Gastroesophageal sphincter (tissue), 4 donors: ENCODE results near the gene SPAG16. TPM values are rescaled to one million over a fixed set of nuclear protein-coding genes. Genes with fewer than 3 reads are reported as not detected.

Experiments used
- ATAC-seq: fragments of 150-250 bp; one replicate; pipeline ENCODE4 v1.9.1; 2016; ENCODE audit warnings: mild to moderate bottlenecking, moderate library complexity
- H3K27ac ChIP-seq, 4 donors: fragments of 200-600 bp; sonication (generic) in 3 of 4; 1 replicate in 3 of 4; 2 replicates in 1 of 4; pipeline ENCODE4 v1.5.1; 2016 to 2019
- H3K27me3 ChIP-seq: fragments of 200-600 bp; sonication (generic); one replicate; pipeline ENCODE4 v1.5.1; 2019
- H3K36me3 ChIP-seq, 2 donors: fragments of 200-600 bp; sonication (generic); one replicate each; pipeline ENCODE4 v1.5.1; 2019; ENCODE audit warnings: control low read depth in 1 of 2
- H3K4me1 ChIP-seq, 3 donors: fragments of 200-600 bp; sonication (generic); 1 replicate in 2 of 3; 2 replicates in 1 of 3; pipeline ENCODE4 v1.5.1; 2016 to 2019; ENCODE audit warnings: control low read depth in 2 of 3
- H3K4me3 ChIP-seq, 2 donors: fragments of 200-600 bp; sonication (generic); one replicate each; pipeline ENCODE4 v1.5.1; 2019; ENCODE audit warnings: mild to moderate bottlenecking in 1 of 2, moderate library complexity in 1 of 2
- H3K9me3 ChIP-seq, 3 donors: fragments of 200-600 bp; sonication (generic); one replicate each; pipeline ENCODE4 v1.5.1; 2017 to 2019; ENCODE audit warnings: control low read depth in 2 of 3
- CTCF ChIP-seq, 4 experiments: fragments of 200-600 bp in 2 of 4; fragments of 450-650 bp in 2 of 4; sonication (generic) in 1 of 4; IDR thresholded peaks; one replicate each; pipeline ENCODE4 v1.5.1; 2017 to 2019; ENCODE audit warnings: antibody characterized with exemption in 4 of 4, mild to moderate bottlenecking in 2 of 4, moderate library complexity in 2 of 4
- EP300 ChIP-seq: sonication (generic); formaldehyde crosslinking; IDR thresholded peaks from one replicate; pipeline ENCODE4 v1.6.1; 2017; ENCODE audit warnings: antibody characterized with exemption, mild to moderate bottlenecking
- POLR2A ChIP-seq, 2 donors: fragments of 450-650 bp; IDR thresholded peaks; one replicate each; pipeline ENCODE4 v1.6.1; 2017; ENCODE audit warnings: antibody characterized with exemption in 2 of 2, mild to moderate bottlenecking in 2 of 2, moderate library complexity in 1 of 2
- POLR2AphosphoS5 ChIP-seq: sonication (generic); formaldehyde crosslinking; IDR thresholded peaks from one replicate; pipeline ENCODE4 v1.6.1; 2017; ENCODE audit warnings: antibody characterized with exemption
- WGBS, 2 donors: methylation state at CpG; one replicate each; pipeline ENCODE4 v1.1.5; 2018; ENCODE audit warnings: low coverage in 1 of 2; 5-methylcytosine and 5-hydroxymethylcytosine counted together
- total RNA-seq, 4 donors: library from RNA; depleted of rRNA; stranded (reverse); fragments of >200 nt; gene quantifications; one replicate each; pipeline ENCODE4 v1.1.0, GENCODE V29; 2016

The SPAG16 gene
- total RNA-seq, 4 donors from 2014 or later, result 28.9 to 39.8 (median 36.7) TPM

GRCh38 chr2:213834746-213835145, 550.5 kb downstream of the SPAG16 start:
- no peak for TF ChIP-seq EP300
- no peak for TF ChIP-seq POLR2A (IDR thresholded peaks at IDR 0.05)
- TF ChIP-seq POLR2AphosphoS5, result no peak
- no peak for TF ChIP-seq CTCF (IDR thresholded peaks at IDR 0.05)
- ATAC-seq, result peak; percentile 71
- Histone ChIP-seq H3K36me3 (no peaks in the 10 kb centered on the region), H3K9me3 (peaks cover 0 to 3% (median 0%) of the 10 kb centered on the region in 3 donors), H3K4me3 (no peak overlapping the region), H3K27ac (no peak overlapping the region), H3K27me3 (no peaks in the 10 kb centered on the region), H3K4me1 (no peaks in the 10 kb centered on the region)
- 30 to 71% methylated on average over 1 of the region's 1 CpG for WGBS, 2 donors

GRCh38 chr2:213846856-213847255, 562.6 kb downstream of the SPAG16 start:
- Histone ChIP-seq H3K4me3 (no peak overlapping the region), H3K4me1 (no peaks in the 10 kb centered on the region), H3K36me3 (no peaks in the 10 kb centered on the region), H3K9me3 (no peaks in the 10 kb centered on the region), H3K27ac (no peak overlapping the region), H3K27me3 (no peaks in the 10 kb centered on the region)
- WGBS, 2 donors, result 10 to 13% methylated on average over 1 of the region's 1 CpG
- no peak for ATAC-seq
- no peak for TF ChIP-seq POLR2A (IDR thresholded peaks at IDR 0.05)
- TF ChIP-seq EP300, result no peak
- no peak for TF ChIP-seq POLR2AphosphoS5
- no peak for TF ChIP-seq CTCF (IDR thresholded peaks at IDR 0.05)

GRCh38 chr2:213847316-213847715, 563.1 kb downstream of the SPAG16 start:
- no peak for ATAC-seq

GRCh38 chr2:213848631-213849030, 564.4 kb downstream of the SPAG16 start:
- H3K27me3 ChIP-seq, result no peaks in the 10 kb centered on the region
- H3K4me1 ChIP-seq, result no peaks in the 10 kb centered on the region
- no peak overlapping the region for H3K27ac ChIP-seq
- H3K36me3 ChIP-seq, result no peaks in the 10 kb centered on the region
- 45 to 71% methylated on average over 4 of the region's 4 CpGs for WGBS, 2 donors
- H3K9me3 ChIP-seq, result no peaks in the 10 kb centered on the region
- TF ChIP-seq POLR2AphosphoS5, result no peak
- no peak for TF ChIP-seq CTCF (IDR thresholded peaks at IDR 0.05)
- TF ChIP-seq EP300, result no peak
- no peak for TF ChIP-seq POLR2A (IDR thresholded peaks at IDR 0.05)
- ATAC-seq, result no peak
- H3K4me3 ChIP-seq, result no peak overlapping the region

More at GRCh38 chr2:213847316-213847715, 563.1 kb downstream of the SPAG16 start:
- Histone ChIP-seq H3K36me3 (no peaks in the 10 kb centered on the region), H3K4me1 (no peaks in the 10 kb centered on the region), H3K4me3 (no peak overlapping the region), H3K27me3 (no peaks in the 10 kb centered on the region), H3K27ac (no peak overlapping the region), H3K9me3 (no peaks in the 10 kb centered on the region)
- 86 to 88% methylated on average over 3 of the region's 3 CpGs for WGBS, 2 donors
- TF ChIP-seq CTCF (IDR thresholded peaks at IDR 0.05) (no peak), POLR2A (IDR thresholded peaks at IDR 0.05) (no peak), EP300 (no peak), POLR2AphosphoS5 (no peak)

GRCh38 chr2:213861638-213862037, 577.4 kb downstream of the SPAG16 start:
- ATAC-seq, result no peak
- H3K27me3 ChIP-seq, result no peaks in the 10 kb centered on the region
- TF ChIP-seq EP300, result no peak
- no peak for TF ChIP-seq CTCF (IDR thresholded peaks at IDR 0.05)
- no peak for TF ChIP-seq POLR2AphosphoS5
- no peak for TF ChIP-seq POLR2A (IDR thresholded peaks at IDR 0.05)
- H3K36me3 ChIP-seq, result no peaks in the 10 kb centered on the region
- H3K27ac ChIP-seq, result no peak overlapping the region
- H3K9me3 ChIP-seq, result peaks cover 0 to 6% (median 0%) of the 10 kb centered on the region in 3 donors
- H3K4me3 ChIP-seq, result no peak overlapping the region
- H3K4me1 ChIP-seq, result no peaks in the 10 kb centered on the region
